Thyroid gland (tissue), 4 donors: ENCODE data around the gene NR2F6.

Experiments used
- POLR2A ChIP-seq, 2 donors: fragments of 450-650 bp; IDR thresholded peaks; one replicate each; pipeline ENCODE4 v1.6.1; 2017; ENCODE audit warnings: antibody characterized with exemption in 2 of 2, mild to moderate bottlenecking in 2 of 2, moderate library complexity in 1 of 2
- TF ChIP-seq, protein P1 (sequence below), 6 experiments: fragments of 200-600 bp in 3 of 6; fragments of 450-650 bp in 3 of 6; sonication (generic) in 3 of 6; IDR thresholded peaks; one replicate each; pipeline ENCODE4 v1.5.1; 2016 to 2019; ENCODE audit warnings: antibody characterized with exemption in 6 of 6, mild to moderate bottlenecking in 2 of 6, inconsistent platforms in 1 of 6, moderate library complexity in 1 of 6

DNA sequence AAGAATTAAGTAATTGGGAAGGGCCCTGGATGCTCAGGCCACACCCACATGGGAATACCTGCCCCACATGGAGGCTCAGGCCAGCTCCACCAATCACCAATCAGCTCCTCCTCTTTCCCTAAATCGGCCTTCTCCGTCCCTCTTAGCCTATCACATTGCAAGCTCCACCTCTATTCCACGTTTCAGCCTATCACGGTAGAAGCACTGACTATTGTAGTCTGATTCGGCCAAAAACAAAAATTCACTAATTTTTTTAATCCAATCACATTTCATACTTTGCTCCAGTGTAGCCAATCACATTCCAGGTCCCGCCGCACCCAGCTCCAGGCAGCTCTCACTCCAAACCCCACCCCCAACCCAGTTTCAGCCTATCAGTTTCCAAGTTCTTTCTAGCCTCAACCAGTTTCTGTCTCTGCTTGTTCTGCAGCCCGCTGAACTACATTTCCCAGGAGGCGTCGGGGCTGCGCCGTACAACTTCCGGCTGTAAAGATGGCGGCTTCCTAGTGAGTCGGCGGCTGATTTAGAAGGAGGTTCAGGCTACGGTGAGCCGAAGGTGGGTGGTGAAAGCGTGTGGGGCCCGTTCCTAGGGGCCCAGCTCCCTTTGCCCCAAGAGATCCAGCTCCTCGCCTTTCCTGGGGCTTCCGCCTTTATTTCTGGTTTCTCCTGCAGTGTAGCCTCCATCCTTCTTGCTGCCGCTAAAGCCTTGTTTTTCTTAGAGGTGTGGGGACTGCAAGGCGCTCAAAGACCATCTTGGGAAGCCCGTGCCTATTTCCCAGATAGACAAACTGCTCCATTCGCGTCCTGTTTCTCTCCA, 21.5 kb upstream of the NR2F6 start, which contains the start of gene BABAM1:
- TF ChIP-seq, protein P1, sequence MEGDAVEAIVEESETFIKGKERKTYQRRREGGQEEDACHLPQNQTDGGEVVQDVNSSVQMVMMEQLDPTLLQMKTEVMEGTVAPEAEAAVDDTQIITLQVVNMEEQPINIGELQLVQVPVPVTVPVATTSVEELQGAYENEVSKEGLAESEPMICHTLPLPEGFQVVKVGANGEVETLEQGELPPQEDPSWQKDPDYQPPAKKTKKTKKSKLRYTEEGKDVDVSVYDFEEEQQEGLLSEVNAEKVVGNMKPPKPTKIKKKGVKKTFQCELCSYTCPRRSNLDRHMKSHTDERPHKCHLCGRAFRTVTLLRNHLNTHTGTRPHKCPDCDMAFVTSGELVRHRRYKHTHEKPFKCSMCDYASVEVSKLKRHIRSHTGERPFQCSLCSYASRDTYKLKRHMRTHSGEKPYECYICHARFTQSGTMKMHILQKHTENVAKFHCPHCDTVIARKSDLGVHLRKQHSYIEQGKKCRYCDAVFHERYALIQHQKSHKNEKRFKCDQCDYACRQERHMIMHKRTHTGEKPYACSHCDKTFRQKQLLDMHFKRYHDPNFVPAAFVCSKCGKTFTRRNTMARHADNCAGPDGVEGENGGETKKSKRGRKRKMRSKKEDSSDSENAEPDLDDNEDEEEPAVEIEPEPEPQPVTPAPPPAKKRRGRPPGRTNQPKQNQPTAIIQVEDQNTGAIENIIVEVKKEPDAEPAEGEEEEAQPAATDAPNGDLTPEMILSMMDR (IDR thresholded peaks at IDR 0.05), result no peak
- TF ChIP-seq POLR2A (IDR thresholded peaks at IDR 0.05), result peak in 1 of 2 donors; percentile 41
